Measurements from ENCODE around the gene IRF2.
A peak's percentile ranks its signal among the peaks of the same experiment; 100 is the strongest.

IRF2 gene

GRCh38 chr4:184450743-184451535 lies 23.4 kb downstream of the IRF2 start:
- no peak for DNase-seq (ENCODE audit: low read depth in 3 of 3)

- DNase-seq (ENCODE audit: low read depth in 3 of 3), result no peak
Measured at GRCh38 chr4:184450045-184450444, 24.3 kb downstream of the IRF2 start.

- no peak for DNase-seq (ENCODE audit: low read depth in 3 of 3)
Measured at GRCh38 chr4:184448821-184449220, 25.5 kb downstream of the IRF2 start.

GRCh38 chr4:184448141-184448540 lies 26.2 kb downstream of the IRF2 start:
- no peak for DNase-seq (ENCODE audit: low read depth in 3 of 3)

- no peak for DNase-seq (ENCODE audit: low read depth in 3 of 3)
Measured at GRCh38 chr4:184447664-184448063, 26.7 kb downstream of the IRF2 start.

GRCh38 chr4:184446132-184446658 lies 28.2 kb downstream of the IRF2 start:
- DNase-seq (ENCODE audit: low read depth in 3 of 3), result no peak

- peak in 1 of 3 experiments; percentile 36 for DNase-seq (ENCODE audit: low read depth in 3 of 3)
Measured at GRCh38 chr4:184444953-184445309, 29.4 kb downstream of the IRF2 start.

- DNase-seq (ENCODE audit: low read depth in 3 of 3), result no peak
Measured at GRCh38 chr4:184444215-184444952, 30.0 kb downstream of the IRF2 start.

GRCh38 chr4:184443318-184443717 lies 31.0 kb downstream of the IRF2 start:
- no peak for DNase-seq (ENCODE audit: low read depth in 3 of 3)

GRCh38 chr4:184442314-184442635 lies 32.1 kb downstream of the IRF2 start:
- DNase-seq (ENCODE audit: low read depth in 3 of 3), result no peak

- DNase-seq (ENCODE audit: low read depth in 3 of 3), result no peak
Measured at GRCh38 chr4:184441461-184442313, 32.7 kb downstream of the IRF2 start.

GRCh38 chr4:184440595-184441358 lies 33.6 kb downstream of the IRF2 start:
- DNase-seq (ENCODE audit: low read depth in 3 of 3), result no peak

- no peak for DNase-seq (ENCODE audit: low read depth in 3 of 3)
Measured at GRCh38 chr4:184439856-184440594, 34.3 kb downstream of the IRF2 start.

- DNase-seq (ENCODE audit: low read depth in 3 of 3), result no peak
Measured at GRCh38 chr4:184439386-184439785, 35.0 kb downstream of the IRF2 start.

- no peak for DNase-seq (ENCODE audit: low read depth in 3 of 3)
Measured at GRCh38 chr4:184438375-184438774, 36.0 kb downstream of the IRF2 start.

- DNase-seq (ENCODE audit: low read depth in 3 of 3), result no peak
Measured at GRCh38 chr4:184437565-184438265, 36.6 kb downstream of the IRF2 start.

- no peak for DNase-seq (ENCODE audit: low read depth in 3 of 3)
Measured at GRCh38 chr4:184434501-184435066, 39.8 kb downstream of the IRF2 start.

- DNase-seq (ENCODE audit: low read depth in 3 of 3), result no peak
Measured at GRCh38 chr4:184434021-184434420, 40.3 kb downstream of the IRF2 start.

- no peak for DNase-seq (ENCODE audit: low read depth in 3 of 3)
Measured at GRCh38 chr4:184433258-184433892, 41.0 kb downstream of the IRF2 start.
